Nephron progenitor cell (in vitro differentiated cells): ENCODE results near the gene TSHZ2.

Experiments
- DNase-seq: peaks from one replicate; pipeline ENCODE4 v3.0.0; 2021
- H3K27ac Mint-ChIP-seq: 2 replicates; pipeline ENCODE4 v1.8.0; 2021; ENCODE audit warnings: mild to moderate bottlenecking, moderate library complexity, mixed read lengths
- H3K27me3 Mint-ChIP-seq: 2 replicates; pipeline ENCODE4 v1.8.0; 2021; ENCODE audit warnings: mild to moderate bottlenecking, low read depth, mixed read lengths; ENCODE audit not compliant: poor library complexity
- H3K36me3 Mint-ChIP-seq: 2 replicates; pipeline ENCODE4 v1.8.0; 2021; ENCODE audit warnings: low read depth, mixed read lengths
- H3K4me1 Mint-ChIP-seq: 2 replicates; pipeline ENCODE4 v1.8.0; 2021; ENCODE audit warnings: mixed read lengths
- H3K4me3 Mint-ChIP-seq: 2 replicates; pipeline ENCODE4 v1.8.0; 2021; ENCODE audit warnings: mild to moderate bottlenecking, moderate library complexity, mixed read lengths
- H3K9me3 Mint-ChIP-seq: 2 replicates; pipeline ENCODE4 v1.8.0; 2021; ENCODE audit warnings: mild to moderate bottlenecking, moderate library complexity, mixed read lengths
- TF ChIP-seq, protein P1 (sequence below): fragments of 200-600 bp; sonication (generic); IDR thresholded peaks from 2 replicates; pipeline ENCODE4 v1.5.0; 2021; ENCODE audit warnings: antibody characterized with exemption

TSHZ2 gene

DNA sequence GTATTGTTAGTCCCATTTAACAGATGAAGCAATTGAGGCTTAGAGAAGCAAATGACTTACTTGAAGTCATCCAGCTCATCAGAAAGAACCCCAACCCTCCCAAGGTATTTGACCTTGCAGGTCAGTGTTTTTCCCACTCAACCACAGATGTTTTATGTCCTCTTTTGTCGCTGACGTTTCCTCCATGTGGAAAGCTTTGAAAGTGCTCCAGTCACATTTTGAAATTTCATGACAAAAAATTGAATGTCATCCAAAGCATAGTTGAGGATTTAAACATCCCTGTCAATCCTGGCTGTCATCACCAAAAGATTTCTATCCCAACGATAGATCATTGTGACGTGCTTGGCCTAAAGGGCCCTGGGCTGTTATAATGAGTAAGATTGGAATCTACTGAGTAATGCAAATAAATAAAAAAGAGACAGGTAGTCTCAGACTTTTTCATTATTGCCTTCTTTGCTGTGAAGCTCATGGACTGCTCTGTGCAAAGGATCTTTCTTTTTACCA lies 102.7 kb downstream of the TSHZ2 start:
- peaks cover 32% of the 10 kb centered on the region for H3K4me1 Mint-ChIP-seq

DNA sequence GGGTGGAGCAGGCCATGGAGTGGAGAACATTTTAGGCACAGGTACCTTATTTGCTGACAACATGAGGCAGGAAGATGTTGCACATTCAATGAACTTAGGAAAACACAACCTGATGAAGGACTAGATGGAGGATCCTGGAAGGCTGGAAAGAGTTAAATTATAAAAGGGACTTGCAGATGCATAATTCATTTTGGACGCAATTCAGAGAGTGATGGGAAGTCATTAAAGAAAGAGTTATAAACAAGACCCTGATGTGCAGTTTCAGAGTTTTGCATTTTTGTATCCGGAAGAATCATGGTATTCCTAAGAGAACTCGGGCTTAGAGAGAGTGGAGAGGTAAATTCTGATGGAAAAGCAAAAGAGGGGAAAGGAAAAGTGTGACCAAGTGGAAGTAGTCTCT lies 104.5 kb downstream of the TSHZ2 start:
- H3K4me3 Mint-ChIP-seq: no peak overlapping the region
- H3K9me3 Mint-ChIP-seq: no peaks in the 10 kb centered on the region
- no peak overlapping the region for H3K27ac Mint-ChIP-seq
- peaks cover 28% of the 10 kb centered on the region for H3K4me1 Mint-ChIP-seq
- peaks cover 4% of the 10 kb centered on the region for H3K27me3 Mint-ChIP-seq
- TF ChIP-seq, protein P1, sequence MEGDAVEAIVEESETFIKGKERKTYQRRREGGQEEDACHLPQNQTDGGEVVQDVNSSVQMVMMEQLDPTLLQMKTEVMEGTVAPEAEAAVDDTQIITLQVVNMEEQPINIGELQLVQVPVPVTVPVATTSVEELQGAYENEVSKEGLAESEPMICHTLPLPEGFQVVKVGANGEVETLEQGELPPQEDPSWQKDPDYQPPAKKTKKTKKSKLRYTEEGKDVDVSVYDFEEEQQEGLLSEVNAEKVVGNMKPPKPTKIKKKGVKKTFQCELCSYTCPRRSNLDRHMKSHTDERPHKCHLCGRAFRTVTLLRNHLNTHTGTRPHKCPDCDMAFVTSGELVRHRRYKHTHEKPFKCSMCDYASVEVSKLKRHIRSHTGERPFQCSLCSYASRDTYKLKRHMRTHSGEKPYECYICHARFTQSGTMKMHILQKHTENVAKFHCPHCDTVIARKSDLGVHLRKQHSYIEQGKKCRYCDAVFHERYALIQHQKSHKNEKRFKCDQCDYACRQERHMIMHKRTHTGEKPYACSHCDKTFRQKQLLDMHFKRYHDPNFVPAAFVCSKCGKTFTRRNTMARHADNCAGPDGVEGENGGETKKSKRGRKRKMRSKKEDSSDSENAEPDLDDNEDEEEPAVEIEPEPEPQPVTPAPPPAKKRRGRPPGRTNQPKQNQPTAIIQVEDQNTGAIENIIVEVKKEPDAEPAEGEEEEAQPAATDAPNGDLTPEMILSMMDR: no peak
- H3K36me3 Mint-ChIP-seq: peaks cover 18% of the 10 kb centered on the region
- no peak for DNase-seq

More for the DNA sequence above, 102.7 kb downstream of the TSHZ2 start:
- no peak for DNase-seq
- no peaks in the 10 kb centered on the region for H3K9me3 Mint-ChIP-seq
- peaks cover 13% of the 10 kb centered on the region for H3K36me3 Mint-ChIP-seq
- H3K4me3 Mint-ChIP-seq: no peak overlapping the region
- peaks cover 4% of the 10 kb centered on the region for H3K27me3 Mint-ChIP-seq
- TF ChIP-seq, protein P1: no peak
- no peak overlapping the region for H3K27ac Mint-ChIP-seq

- TF ChIP-seq, protein P1: no peak
- no peaks in the 10 kb centered on the region for H3K9me3 Mint-ChIP-seq
- peaks cover 30% of the 10 kb centered on the region for H3K4me1 Mint-ChIP-seq
- DNase-seq: no peak
- H3K4me3 Mint-ChIP-seq: no peak overlapping the region
- H3K27ac Mint-ChIP-seq: no peak overlapping the region
- peaks cover 23% of the 10 kb centered on the region for H3K36me3 Mint-ChIP-seq
- peaks cover 4% of the 10 kb centered on the region for H3K27me3 Mint-ChIP-seq
Measured at GRCh38 chr20:53077373-53078205, 105.4 kb downstream of the TSHZ2 start.

GRCh38 chr20:53078761-53079160 lies 106.6 kb downstream of the TSHZ2 start:
- TF ChIP-seq, protein P1: no peak
- Mint-ChIP-seq H3K4me3 (no peak overlapping the region), H3K36me3 (peaks cover 16% of the 10 kb centered on the region), H3K27ac (no peak overlapping the region), H3K27me3 (no peaks in the 10 kb centered on the region), H3K9me3 (no peaks in the 10 kb centered on the region), H3K4me1 (peaks cover 24% of the 10 kb centered on the region)
- no peak for DNase-seq

- H3K27me3 Mint-ChIP-seq: no peaks in the 10 kb centered on the region
- peaks cover 11% of the 10 kb centered on the region for H3K36me3 Mint-ChIP-seq
- peaks cover 24% of the 10 kb centered on the region for H3K4me1 Mint-ChIP-seq
- H3K9me3 Mint-ChIP-seq: no peaks in the 10 kb centered on the region
- H3K27ac Mint-ChIP-seq: no peak overlapping the region
- TF ChIP-seq, protein P1: no peak
- DNase-seq: no peak
- H3K4me3 Mint-ChIP-seq: no peak overlapping the region
Measured at GRCh38 chr20:53079261-53079691, 107.1 kb downstream of the TSHZ2 start.
